Measurements from ENCODE around the gene DNAL1. TPM values are rescaled to one million over a fixed set of nuclear protein-coding genes. Genes with fewer than 3 reads are reported as not detected.

The DNAL1 gene
- total RNA-seq, 4 donors from 2014 or later: 7.5 to 21.0 (median 9.8) TPM

DNA sequence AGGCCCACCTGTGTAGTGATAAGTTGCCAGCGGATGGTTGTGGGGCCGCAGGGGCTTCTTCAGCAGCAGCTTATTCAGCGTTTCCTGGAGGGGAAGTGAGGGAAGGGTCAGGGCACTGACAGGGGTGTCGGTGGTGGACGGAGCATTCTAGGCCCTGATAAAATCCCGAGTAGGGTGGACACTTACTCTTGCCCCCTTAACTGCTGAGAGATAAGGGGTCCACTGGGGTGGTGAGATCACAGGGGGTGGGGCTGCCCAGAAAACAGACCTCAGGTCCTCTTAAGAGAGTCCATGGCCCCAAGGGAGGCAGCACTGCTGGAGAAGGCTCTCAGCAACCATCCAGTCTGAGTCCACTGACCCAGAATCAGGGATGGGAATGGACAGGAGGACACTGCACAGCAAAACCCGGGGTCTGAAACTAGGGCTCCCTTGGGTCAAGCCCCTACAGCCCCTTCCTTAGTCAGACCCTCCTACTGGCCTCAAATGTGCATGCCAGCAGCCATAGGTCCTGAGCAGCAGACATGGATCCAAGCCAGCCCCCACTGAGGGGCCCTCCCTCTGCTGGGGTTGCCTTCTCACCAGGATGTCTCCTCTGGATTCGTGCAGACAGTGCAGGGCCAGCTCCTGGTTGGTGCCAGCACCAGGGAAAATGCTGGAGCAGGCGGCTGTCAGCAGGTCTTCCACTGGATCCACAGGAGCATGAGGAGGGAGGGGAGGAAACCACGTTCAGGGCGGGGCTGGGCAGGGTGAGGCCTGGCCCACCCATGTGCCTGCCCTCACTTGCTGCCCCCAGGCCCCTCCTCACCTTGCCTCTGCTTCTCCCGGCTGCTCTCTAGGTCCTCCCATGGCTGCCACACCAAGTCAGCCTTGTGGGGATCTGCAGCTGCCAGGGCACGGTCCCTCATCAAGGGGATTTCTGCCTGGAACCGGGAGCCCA is 81.5 kb downstream of the DNAL1 start:
- TF ChIP-seq EP300 (IDR thresholded peaks at IDR 0.05): no peak
- no peak for TF ChIP-seq POLR2A (IDR thresholded peaks at IDR 0.05)
- TF ChIP-seq, protein P1, sequence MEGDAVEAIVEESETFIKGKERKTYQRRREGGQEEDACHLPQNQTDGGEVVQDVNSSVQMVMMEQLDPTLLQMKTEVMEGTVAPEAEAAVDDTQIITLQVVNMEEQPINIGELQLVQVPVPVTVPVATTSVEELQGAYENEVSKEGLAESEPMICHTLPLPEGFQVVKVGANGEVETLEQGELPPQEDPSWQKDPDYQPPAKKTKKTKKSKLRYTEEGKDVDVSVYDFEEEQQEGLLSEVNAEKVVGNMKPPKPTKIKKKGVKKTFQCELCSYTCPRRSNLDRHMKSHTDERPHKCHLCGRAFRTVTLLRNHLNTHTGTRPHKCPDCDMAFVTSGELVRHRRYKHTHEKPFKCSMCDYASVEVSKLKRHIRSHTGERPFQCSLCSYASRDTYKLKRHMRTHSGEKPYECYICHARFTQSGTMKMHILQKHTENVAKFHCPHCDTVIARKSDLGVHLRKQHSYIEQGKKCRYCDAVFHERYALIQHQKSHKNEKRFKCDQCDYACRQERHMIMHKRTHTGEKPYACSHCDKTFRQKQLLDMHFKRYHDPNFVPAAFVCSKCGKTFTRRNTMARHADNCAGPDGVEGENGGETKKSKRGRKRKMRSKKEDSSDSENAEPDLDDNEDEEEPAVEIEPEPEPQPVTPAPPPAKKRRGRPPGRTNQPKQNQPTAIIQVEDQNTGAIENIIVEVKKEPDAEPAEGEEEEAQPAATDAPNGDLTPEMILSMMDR (IDR thresholded peaks at IDR 0.05): no peak
- H3K4me1 ChIP-seq: peaks cover 0 to 92% (median 57%) of the 10 kb centered on the region in 4 donors
- no peaks in the 10 kb centered on the region for H3K9me3 ChIP-seq
- DNase-seq (ENCODE audit: low spot score in 2 of 2): no peak
- WGBS, 2 donors: 60 to 74% methylated on average over 11 to 14 of the region's 14 CpGs
- H3K36me3 ChIP-seq: peaks cover 2 to 76% (median 45%) of the 10 kb centered on the region in 3 donors
- H3K27ac ChIP-seq: peak overlapping the region; percentile 17 to 88 (median 82)
- no peaks in the 10 kb centered on the region for H3K27me3 ChIP-seq
- H3K4me3 ChIP-seq: no peak overlapping the region

DNA sequence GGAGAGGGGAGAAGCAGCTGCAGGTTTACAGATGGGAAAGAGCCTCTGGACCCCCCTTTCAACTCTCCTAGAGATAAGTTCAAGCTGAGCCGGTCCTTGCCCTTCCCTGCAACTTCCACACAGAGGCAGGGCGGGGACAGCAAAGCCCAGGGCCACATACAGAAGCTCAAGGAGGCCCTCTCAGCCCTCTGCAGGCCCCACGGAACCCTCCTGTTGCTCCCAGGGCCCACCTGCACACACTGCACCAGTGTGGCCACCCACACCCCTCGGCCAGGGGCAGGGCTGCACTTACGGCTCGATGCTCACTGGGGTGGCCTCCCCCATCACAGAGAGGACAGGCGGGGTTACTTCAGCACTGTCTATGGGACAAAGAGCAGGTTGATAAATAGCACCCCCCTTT is 82.4 kb downstream of the DNAL1 start:
- H3K9me3 ChIP-seq: no peaks in the 10 kb centered on the region
- no peak overlapping the region for H3K4me3 ChIP-seq
- 83 to 88% methylated on average over 7 of the region's 7 CpGs for WGBS, 2 donors
- TF ChIP-seq EP300 (IDR thresholded peaks at IDR 0.05): no peak
- no peak for TF ChIP-seq POLR2A (IDR thresholded peaks at IDR 0.05)
- TF ChIP-seq, protein P1 (IDR thresholded peaks at IDR 0.05): no peak
- no peaks in the 10 kb centered on the region for H3K27me3 ChIP-seq
- H3K36me3 ChIP-seq: peaks cover 2 to 72% (median 37%) of the 10 kb centered on the region in 3 donors
- H3K27ac ChIP-seq: peak overlapping the region in 3 of 4 donors; percentile 77 to 88 (median 87)
- peaks cover 0 to 100% (median 59%) of the 10 kb centered on the region in 4 donors for H3K4me1 ChIP-seq
- DNase-seq (ENCODE audit: low spot score in 2 of 2): no peak

DNA sequence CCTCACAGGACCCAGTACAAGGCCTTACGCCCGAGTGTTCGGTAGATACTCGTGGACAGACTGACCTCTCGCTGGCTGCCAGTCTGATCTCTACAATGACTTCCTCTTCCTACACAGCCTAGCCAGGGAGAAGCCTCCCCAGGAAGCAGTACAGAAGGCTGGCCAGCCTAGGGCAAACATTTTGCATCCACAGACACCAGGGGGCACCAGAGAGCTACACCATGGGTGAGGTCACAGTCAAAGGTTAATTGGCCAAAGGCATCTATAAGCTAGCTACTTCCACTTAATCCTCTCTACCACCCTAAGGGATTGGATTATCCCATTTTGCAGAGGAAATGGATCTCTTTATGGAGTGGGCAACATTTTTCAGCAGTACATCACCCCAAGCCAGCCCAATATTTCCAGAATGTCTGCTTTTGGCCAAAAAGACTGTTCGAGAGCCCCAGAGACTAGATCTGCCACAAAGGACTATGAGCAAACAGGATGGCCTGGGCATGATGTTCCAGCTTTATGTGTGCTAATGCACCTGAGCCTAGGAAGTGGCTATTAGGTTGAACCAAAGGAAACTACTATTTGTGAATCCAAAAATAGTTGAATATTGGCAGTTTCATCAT is 84.0 kb downstream of the DNAL1 start:
- no peak for TF ChIP-seq POLR2A (IDR thresholded peaks at IDR 0.05)
- peak in 1 of 2 donors; percentile 75 for TF ChIP-seq EP300 (IDR thresholded peaks at IDR 0.05)
- TF ChIP-seq, protein P1 (IDR thresholded peaks at IDR 0.05): peak; percentile 87 to 97 (median 97)
- Histone ChIP-seq H3K4me1 (peaks cover 0 to 87% (median 45%) of the 10 kb centered on the region in 4 donors), H3K4me3 (no peak overlapping the region), H3K27ac (peak overlapping the region; percentile 26 to 88 (median 73)), H3K36me3 (peaks cover 2 to 74% (median 37%) of the 10 kb centered on the region in 3 donors), H3K9me3 (no peaks in the 10 kb centered on the region), H3K27me3 (no peaks in the 10 kb centered on the region)
- 16 to 18% methylated on average over 6 of the region's 6 CpGs for WGBS, 2 donors
- DNase-seq (ENCODE audit: low spot score in 2 of 2): peak; percentile 76 to 90

DNA sequence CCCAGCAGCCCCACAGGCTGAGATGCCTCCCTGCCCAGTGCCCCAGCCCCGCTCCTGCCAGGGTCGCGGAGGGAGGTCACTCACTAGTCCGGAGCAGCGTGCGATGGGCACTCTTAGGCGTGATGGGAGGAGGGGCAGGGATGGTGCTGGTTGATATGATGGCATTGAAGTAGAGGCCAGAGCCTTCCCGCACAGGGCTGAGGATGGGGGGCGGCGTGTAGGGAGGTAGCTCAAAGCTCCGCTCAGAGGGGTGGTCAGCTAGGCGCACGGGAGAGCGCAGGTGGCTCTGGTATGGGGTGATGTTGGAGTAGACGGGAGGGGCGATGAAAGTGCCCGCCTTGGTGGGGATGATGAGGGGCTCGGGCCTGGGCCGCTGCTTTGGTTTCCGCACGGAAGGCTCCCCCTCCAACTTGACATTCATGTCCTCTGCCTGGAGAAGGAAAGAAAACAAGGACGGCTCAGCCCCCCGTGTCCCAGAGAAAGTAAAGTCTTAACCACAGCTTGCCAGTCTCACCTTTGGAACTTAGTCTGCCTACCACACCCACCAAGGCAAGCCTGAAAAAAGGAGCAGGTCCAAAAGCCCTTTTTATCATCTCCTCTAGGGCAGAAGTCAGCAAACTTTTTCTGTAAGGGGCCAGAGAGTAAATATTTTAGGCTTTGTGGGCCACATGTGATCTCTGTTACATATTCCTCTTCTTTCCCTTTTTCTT is 84.9 kb downstream of the DNAL1 start:
- peak overlapping the region; percentile 26 to 88 (median 73) for H3K27ac ChIP-seq
- no peak for DNase-seq (ENCODE audit: low spot score in 2 of 2)
- TF ChIP-seq POLR2A (IDR thresholded peaks at IDR 0.05): no peak
- no peak for TF ChIP-seq EP300 (IDR thresholded peaks at IDR 0.05)
- TF ChIP-seq, protein P1 (IDR thresholded peaks at IDR 0.05): no peak
- H3K27me3 ChIP-seq: no peaks in the 10 kb centered on the region
- 81% methylated on average over 23 of the region's 23 CpGs for WGBS, 2 donors
- no peak overlapping the region for H3K4me3 ChIP-seq
- H3K36me3 ChIP-seq: peaks cover 2 to 83% (median 37%) of the 10 kb centered on the region in 3 donors
- H3K9me3 ChIP-seq: no peaks in the 10 kb centered on the region
- peaks cover 0 to 78% (median 43%) of the 10 kb centered on the region in 4 donors for H3K4me1 ChIP-seq
